KOPT-K1 (cell line): ENCODE results near the gene SLC16A14.
"Not testable (repeated sequence)": the region's sequence is repeated elsewhere in the genome, so short reads cannot be mapped to it uniquely, and the experiment has no call there.

Experiments
- H3K27ac ChIP-seq: fragments of 200-600 bp; sonication (generic); 2 replicates; pipeline ENCODE4 v1.5.1; 2016; ENCODE audit warnings: antibody characterized with exemption, mild to moderate bottlenecking, low read depth, low read length; ENCODE audit not compliant: poor library complexity, severe bottlenecking
- H3K36me3 ChIP-seq: fragments of 200-600 bp; sonication (generic); 2 replicates; pipeline ENCODE4 v1.5.1; 2017; ENCODE audit warnings: antibody characterized with exemption, mild to moderate bottlenecking, low read length, moderate library complexity; ENCODE audit not compliant: insufficient read depth
- H3K9me3 ChIP-seq: fragments of 200-600 bp; sonication (generic); 2 replicates; pipeline ENCODE4 v1.5.1; 2017; ENCODE audit warnings: antibody characterized with exemption, low read length, mild to moderate bottlenecking; ENCODE audit not compliant: insufficient read depth, poor library complexity, severe bottlenecking

Gene SLC16A14, protein sequence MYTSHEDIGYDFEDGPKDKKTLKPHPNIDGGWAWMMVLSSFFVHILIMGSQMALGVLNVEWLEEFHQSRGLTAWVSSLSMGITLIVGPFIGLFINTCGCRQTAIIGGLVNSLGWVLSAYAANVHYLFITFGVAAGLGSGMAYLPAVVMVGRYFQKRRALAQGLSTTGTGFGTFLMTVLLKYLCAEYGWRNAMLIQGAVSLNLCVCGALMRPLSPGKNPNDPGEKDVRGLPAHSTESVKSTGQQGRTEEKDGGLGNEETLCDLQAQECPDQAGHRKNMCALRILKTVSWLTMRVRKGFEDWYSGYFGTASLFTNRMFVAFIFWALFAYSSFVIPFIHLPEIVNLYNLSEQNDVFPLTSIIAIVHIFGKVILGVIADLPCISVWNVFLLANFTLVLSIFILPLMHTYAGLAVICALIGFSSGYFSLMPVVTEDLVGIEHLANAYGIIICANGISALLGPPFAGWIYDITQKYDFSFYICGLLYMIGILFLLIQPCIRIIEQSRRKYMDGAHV

GRCh38 chr2:230068651-230069055 lies at the start of gene SLC16A14:
SLC16A14 (minus strand) TSS chr2:230068924; CDS start chr2:230059352, 9,572 bp downstream.
- Histone ChIP-seq H3K36me3 (no peaks in the 10 kb centered on the region), H3K9me3 (no peaks in the 10 kb centered on the region), H3K27ac (no peak within 1 kb of the TSS)

DNA sequence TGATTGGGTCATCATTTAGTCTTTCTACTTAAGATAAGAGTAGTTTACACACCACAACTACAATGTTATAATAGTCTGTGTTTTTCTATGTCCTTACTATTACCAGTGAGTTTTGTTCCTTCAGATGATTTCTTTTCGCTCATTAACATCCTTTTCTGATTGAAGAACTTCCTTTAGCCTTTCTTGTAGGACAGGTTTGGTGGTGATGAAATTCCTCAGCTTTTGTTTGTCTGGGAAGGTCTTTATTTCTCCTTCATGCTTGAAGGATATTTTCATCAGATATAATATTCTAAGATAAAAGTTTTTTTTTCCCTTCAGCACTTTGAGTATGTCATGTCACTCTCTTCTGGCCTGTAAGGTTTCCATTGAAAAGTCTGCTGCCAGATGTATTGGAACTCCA lies 38.0 kb upstream of the SLC16A14 start:
- H3K36me3 ChIP-seq, result no peaks in the 10 kb centered on the region
- peaks cover 6% of the 10 kb centered on the region for H3K9me3 ChIP-seq
- no peak overlapping the region for H3K27ac ChIP-seq

GRCh38 chr2:230101967-230102366 lies 33.2 kb upstream of the SLC16A14 start:
- H3K27ac ChIP-seq, H3K9me3 ChIP-seq, H3K36me3 ChIP-seq: not testable (repeated sequence)

- Histone ChIP-seq H3K27ac (no peak overlapping the region), H3K36me3 (no peaks in the 10 kb centered on the region), H3K9me3 (no peaks in the 10 kb centered on the region)
Observed at GRCh38 chr2:230097841-230098240, 29.1 kb upstream of the SLC16A14 start.

DNA sequence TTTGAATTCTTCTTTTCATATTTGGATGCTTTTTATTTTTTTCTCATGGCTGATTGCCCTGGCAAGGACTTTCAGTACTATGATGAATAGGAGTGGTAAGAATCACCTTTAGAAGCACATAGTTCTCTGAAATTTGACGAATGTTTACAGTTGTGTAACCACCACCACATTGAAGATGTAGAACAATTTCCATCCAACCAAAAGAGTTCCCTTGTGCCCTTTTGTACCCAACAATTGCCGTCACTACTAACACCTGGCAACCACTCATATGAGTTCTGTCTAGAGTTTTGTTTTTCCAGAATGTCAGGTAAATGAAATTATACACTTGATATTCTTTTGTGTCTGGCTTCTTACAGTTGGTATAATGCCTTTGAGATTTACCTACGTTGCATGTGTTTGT lies 28.7 kb upstream of the SLC16A14 start:
- Histone ChIP-seq H3K27ac (no peak overlapping the region), H3K36me3 (no peaks in the 10 kb centered on the region), H3K9me3 (no peaks in the 10 kb centered on the region)

DNA sequence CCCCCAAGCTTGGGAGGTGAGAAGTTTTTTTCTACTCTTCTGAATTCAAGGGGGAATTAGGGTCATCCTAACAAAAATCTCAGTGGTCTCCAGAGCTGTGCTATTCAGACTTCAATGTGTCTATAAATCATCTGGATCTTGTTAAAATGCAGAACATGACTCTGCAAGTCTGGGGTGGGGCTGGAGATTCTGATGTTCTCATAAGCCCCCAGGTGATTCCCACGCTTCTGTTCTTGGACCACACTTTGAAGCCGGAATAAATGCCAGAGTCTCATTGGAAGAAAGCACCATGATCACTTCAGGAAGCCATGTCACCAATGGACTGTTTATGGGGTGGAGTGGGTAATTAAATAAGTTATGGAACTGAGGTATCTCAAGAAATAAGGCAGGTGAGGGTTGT lies 22.2 kb upstream of the SLC16A14 start:
- H3K27ac ChIP-seq, result no peak overlapping the region

GRCh38 chr2:230085201-230085600 lies 16.5 kb upstream of the SLC16A14 start:
- Histone ChIP-seq H3K36me3 (no peaks in the 10 kb centered on the region), H3K9me3 (no peaks in the 10 kb centered on the region), H3K27ac (no peak overlapping the region)

More for the DNA sequence above, 22.2 kb upstream of the SLC16A14 start:
- no peaks in the 10 kb centered on the region for H3K36me3 ChIP-seq
- no peaks in the 10 kb centered on the region for H3K9me3 ChIP-seq

- H3K9me3 ChIP-seq, result no peaks in the 10 kb centered on the region
- H3K36me3 ChIP-seq, result no peaks in the 10 kb centered on the region
- no peak overlapping the region for H3K27ac ChIP-seq
Observed at GRCh38 chr2:230077851-230078547, 9.3 kb upstream of the SLC16A14 start.

GRCh38 chr2:230076819-230077218 lies 8.1 kb upstream of the SLC16A14 start:
- H3K9me3 ChIP-seq, result no peaks in the 10 kb centered on the region
- no peak overlapping the region for H3K27ac ChIP-seq
- H3K36me3 ChIP-seq, result no peaks in the 10 kb centered on the region

- no peaks in the 10 kb centered on the region for H3K9me3 ChIP-seq
- H3K36me3 ChIP-seq, result no peaks in the 10 kb centered on the region
- no peak overlapping the region for H3K27ac ChIP-seq
Observed at GRCh38 chr2:230075988-230076631, 7.4 kb upstream of the SLC16A14 start.

GRCh38 chr2:230071421-230071820 lies 2.7 kb upstream of the SLC16A14 start:
- no peaks in the 10 kb centered on the region for H3K9me3 ChIP-seq
- H3K36me3 ChIP-seq, result no peaks in the 10 kb centered on the region
- H3K27ac ChIP-seq, result no peak overlapping the region

- Histone ChIP-seq H3K9me3 (no peaks in the 10 kb centered on the region), H3K27ac (no peak overlapping the region), H3K36me3 (no peaks in the 10 kb centered on the region)
Observed at GRCh38 chr2:230069402-230069801, 678 bp upstream of the SLC16A14 start.

DNA sequence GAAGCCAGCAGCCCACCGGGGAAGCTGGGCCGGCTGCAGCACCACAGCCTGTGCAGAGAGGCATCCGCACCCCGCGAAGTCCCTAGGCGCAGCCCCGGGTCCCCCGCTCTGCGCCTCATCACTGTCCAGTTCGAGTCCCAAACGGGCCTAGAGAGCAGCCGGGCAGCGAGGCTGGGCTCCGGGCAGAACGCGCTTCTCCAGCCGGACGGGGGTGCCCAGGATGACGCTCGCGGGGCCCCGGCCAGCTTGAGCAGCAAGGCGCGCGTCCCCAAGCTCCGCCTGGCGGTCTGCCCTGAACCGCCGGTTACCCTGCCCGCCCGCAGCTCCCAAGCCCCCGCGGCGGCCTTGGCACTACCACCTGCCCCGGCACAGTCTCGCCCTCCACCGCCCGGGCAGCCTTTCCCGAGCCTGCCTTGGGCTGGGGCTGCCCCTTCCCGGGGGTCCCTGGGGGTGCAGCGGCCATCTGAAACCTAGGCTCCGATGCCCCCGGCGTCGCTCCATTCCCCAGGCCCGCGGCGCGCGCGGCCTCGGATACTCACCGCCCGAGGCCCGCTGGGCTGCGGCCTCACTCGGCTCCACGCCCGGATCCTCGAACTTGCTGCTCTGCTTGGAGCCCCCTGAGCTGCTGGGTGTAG lies 591 bp downstream of the SLC16A14 start:
- H3K27ac ChIP-seq, result no peak overlapping the region
- H3K9me3 ChIP-seq, result no peaks in the 10 kb centered on the region

DNA sequence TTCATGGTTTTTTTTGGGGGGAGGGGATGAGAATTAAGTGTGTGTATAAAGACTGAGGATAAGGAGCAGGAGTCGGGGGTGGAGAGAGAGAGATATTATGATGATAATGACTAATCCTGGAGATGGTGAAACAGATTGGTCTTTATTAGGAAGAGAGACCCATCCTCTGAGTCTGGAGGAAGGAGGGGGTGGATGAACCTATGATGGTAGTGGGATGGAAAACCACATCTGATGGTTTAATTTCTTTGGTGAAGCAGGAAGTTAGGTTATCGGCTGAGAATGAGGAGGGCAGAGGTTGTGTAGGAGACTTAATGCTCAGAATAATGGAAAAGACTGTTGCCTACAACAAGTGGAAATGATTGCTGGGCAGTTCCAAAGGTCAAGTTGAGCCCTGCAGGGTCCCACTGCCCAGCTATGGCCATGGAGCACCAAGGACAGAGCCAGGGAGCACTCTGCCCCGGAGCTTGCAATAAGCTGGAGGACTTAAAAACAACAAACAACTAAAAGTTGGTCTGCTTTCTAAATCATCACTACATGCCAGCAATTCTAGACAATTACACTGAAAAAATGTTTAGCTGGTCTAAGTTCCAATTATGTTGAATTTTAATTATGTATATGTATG lies 7.9 kb downstream of the SLC16A14 start:
- Histone ChIP-seq H3K36me3 (no peaks in the 10 kb centered on the region), H3K27ac (no peak overlapping the region), H3K9me3 (no peaks in the 10 kb centered on the region)

More for the DNA sequence above, 591 bp downstream of the SLC16A14 start:
- H3K36me3 ChIP-seq, result no peaks in the 10 kb centered on the region
